GM21576 (cell line): ENCODE measurements around the gene KCNH1.

Source experiments
- ATAC-seq: cut with Tn5 transposase; IDR thresholded peaks from one replicate; pipeline ENCODE4 v1.9.1; 2021; ENCODE audit warnings: mild to moderate bottlenecking, moderate library complexity; ENCODE audit not compliant: unreplicated experiment

Gene KCNH1

GRCh38 chr1:211133836-211134669, at the start of gene KCNH1:
KCNH1 (minus strand) TSS chr1:211134148; CDS start chr1:211133945, 203 bp downstream.
- peak; percentile 95 for ATAC-seq

- ATAC-seq: no peak
These were observed 48.8 kb upstream of the KCNH1 start for GRCh38 chr1:211182746-211183145.

GRCh38 chr1:211174375-211174774, 40.4 kb upstream of the KCNH1 start:
- ATAC-seq: no peak

- no peak for ATAC-seq
These were observed 38.7 kb upstream of the KCNH1 start for GRCh38 chr1:211172657-211173056.

GRCh38 chr1:211169353-211169752, 35.4 kb upstream of the KCNH1 start:
- ATAC-seq: no peak

- ATAC-seq: no peak
These were observed 24.9 kb upstream of the KCNH1 start for GRCh38 chr1:211158866-211159265.

GRCh38 chr1:211155040-211155439, 21.1 kb upstream of the KCNH1 start:
- ATAC-seq: no peak

- ATAC-seq: no peak
These were observed 20.0 kb upstream of the KCNH1 start for GRCh38 chr1:211153932-211154331.

GRCh38 chr1:211148366-211148765, 14.4 kb upstream of the KCNH1 start:
- ATAC-seq: no peak

GRCh38 chr1:211145944-211146343, 12.0 kb upstream of the KCNH1 start:
- ATAC-seq: no peak

GRCh38 chr1:211135342-211135950, 1.5 kb upstream of the KCNH1 start:
- ATAC-seq: no peak

GRCh38 chr1:211133393-211133835, 534 bp downstream of the KCNH1 start:
- ATAC-seq: no peak

GRCh38 chr1:211132721-211133392, 1.1 kb downstream of the KCNH1 start:
- ATAC-seq: no peak

- no peak for ATAC-seq
These were observed 4.2 kb downstream of the KCNH1 start for GRCh38 chr1:211129776-211130175.

- ATAC-seq: no peak
These were observed 6.8 kb downstream of the KCNH1 start for GRCh38 chr1:211127166-211127565.

- no peak for ATAC-seq
These were observed 7.3 kb downstream of the KCNH1 start for GRCh38 chr1:211126622-211127021.

- ATAC-seq: no peak
These were observed 15.4 kb downstream of the KCNH1 start for GRCh38 chr1:211118407-211119102.

- no peak for ATAC-seq
These were observed 19.5 kb downstream of the KCNH1 start for GRCh38 chr1:211114446-211114845.

- no peak for ATAC-seq
These were observed 20.4 kb downstream of the KCNH1 start for GRCh38 chr1:211113566-211113965.

- no peak for ATAC-seq
These were observed 22.6 kb downstream of the KCNH1 start for GRCh38 chr1:211111351-211111750.

- no peak for ATAC-seq
These were observed 32.5 kb downstream of the KCNH1 start for GRCh38 chr1:211101481-211101880.
